Activated gamma-delta T cell (primary cell): Measurements from ENCODE around the gene LMO7.

Experiments
- DNase-seq: peaks from one replicate; lab custom pipeline; 2025; lab: John Stamatoyannopoulos, UW

LMO7 gene

GRCh38 chr13:75895168-75895567, 259.0 kb downstream of the LMO7 start:
- DNase-seq, result no peak

GRCh38 chr13:75896271-75896670, 260.1 kb downstream of the LMO7 start:
- no peak for DNase-seq

GRCh38 chr13:75897386-75897785, 261.3 kb downstream of the LMO7 start:
- no peak for DNase-seq

DNA sequence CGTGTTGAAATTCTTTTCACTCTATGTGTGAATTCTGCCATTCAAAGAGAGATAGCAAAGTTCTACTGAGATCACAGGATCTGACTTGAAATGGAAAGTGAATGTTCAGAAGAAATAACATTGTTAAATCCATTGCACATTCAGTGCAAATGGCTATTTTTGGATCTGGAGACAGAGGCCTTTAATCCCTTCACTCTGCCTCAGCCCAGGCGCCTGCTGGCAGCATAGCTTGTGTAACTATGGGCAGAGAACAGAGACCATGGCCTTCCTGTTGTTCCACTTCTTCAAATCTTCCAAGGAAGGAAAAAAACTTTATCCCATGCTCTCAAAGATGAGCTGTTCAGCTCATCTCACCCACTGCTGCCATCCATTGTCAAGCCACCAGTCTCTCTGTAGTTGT, 265.4 kb downstream of the LMO7 start:
- DNase-seq, result no peak

- no peak for DNase-seq
Observed at GRCh38 chr13:75902166-75903104, 266.3 kb downstream of the LMO7 start.

- no peak for DNase-seq
Observed at GRCh38 chr13:75904012-75904411, 267.9 kb downstream of the LMO7 start.

DNA sequence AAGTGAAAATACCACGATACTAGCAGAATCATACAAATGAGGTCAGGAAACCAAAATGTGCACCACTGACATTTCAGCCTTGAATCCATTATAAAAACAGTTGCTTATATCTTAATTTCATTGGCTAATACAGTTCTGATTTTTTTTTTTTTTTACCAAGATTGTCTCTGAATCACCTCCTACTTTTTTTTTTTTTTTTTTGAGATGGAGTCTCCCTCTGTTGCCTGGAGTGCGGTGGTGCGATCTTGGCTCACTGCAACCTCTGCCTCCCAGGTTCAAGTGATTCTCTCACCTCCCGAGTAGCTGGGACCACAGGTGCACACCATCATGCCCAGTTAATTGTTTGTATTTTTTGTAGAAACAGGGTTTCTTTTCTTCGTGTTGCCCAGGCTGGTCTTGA, 270.2 kb downstream of the LMO7 start:
- DNase-seq, result no peak

DNA sequence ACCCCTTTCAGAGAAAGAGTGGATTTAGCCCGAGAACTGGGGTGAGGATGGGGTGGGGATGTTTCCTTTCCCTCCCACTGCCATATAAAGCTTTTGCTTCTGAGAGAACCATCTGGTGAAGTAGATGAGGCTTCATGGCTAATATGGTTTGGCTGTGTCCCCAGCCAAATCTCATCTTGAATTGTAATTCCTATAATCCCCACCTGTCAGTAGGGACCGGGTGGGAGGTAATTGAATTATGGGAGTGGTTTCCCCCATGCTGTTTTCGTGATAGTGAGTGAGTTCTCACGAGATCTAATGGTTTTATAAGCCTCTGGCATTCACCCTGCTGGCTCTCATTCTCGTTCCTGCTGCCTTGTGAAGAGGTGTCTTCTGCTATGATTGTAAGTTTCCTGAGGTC, 270.9 kb downstream of the LMO7 start:
- DNase-seq, result no peak

DNA sequence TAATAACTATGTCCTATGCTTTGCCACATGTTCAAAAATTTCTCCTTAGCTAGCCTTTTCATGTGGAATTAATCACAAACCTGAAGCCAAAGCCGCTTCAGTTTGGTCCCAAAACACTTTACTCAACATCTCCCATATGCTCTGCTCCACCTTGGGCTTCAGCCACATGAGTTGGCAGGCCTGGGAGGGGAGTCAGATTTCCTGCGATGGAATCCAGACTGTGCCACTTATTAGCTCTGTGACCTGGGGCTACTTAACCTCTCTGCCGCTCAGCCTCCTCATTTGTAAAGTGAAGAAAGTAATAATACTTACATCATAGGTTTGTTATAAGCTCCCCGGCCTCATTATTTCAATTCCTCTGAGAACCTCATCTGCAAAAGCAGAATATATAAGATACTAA, 272.0 kb downstream of the LMO7 start:
- DNase-seq, result no peak
